Bronchial epithelial cell (primary cell): ENCODE data around the gene PLXNA4. TPM values are rescaled to one million over a fixed set of nuclear protein-coding genes. Genes with fewer than 3 reads are reported as not detected.

Experiments
- DNase-seq: peaks from one replicate; pipeline ENCODE4 v3.0.0-alpha.2; 2010; ENCODE audit warnings: low read depth
- FAIRE-seq: peaks from 2 replicates; lab custom pipeline; 2011; peaks lifted over from hg19 to GRCh38; lab: Jason Lieb, UNC
- H3K27me3 ChIP-seq: 2 replicates; pipeline ENCODE4 v1.5.1; 2011; ENCODE audit warnings: low read length; ENCODE audit not compliant: control insufficient read depth, insufficient read depth
- H3K36me3 ChIP-seq: 2 replicates; pipeline ENCODE4 v1.5.1; 2011; ENCODE audit warnings: low read length; ENCODE audit not compliant: control insufficient read depth, insufficient read depth
- H3K4me3 ChIP-seq: 2 replicates; pipeline ENCODE4 v1.5.1; 2011; ENCODE audit warnings: mild to moderate bottlenecking, low read depth, low read length, control low read depth
- total RNA-seq: library from RNA; depleted of rRNA; stranded (reverse); fragments of >200 nt; gene quantifications from 2 replicates; pipeline ENCODE4 v1.2.1, GENCODE V29; 2014
- TF ChIP-seq, protein P1 (sequence below): IDR thresholded peaks from 2 replicates; pipeline ENCODE4 v1.5.1; 2011; ENCODE audit warnings: mild to moderate bottlenecking, moderate library complexity, low read length, control low read depth, inconsistent platforms; ENCODE audit not compliant: insufficient read depth, severe bottlenecking

PLXNA4 gene
- total RNA-seq, 1 donor from 2014 or later, result under 0.01 TPM

DNA sequence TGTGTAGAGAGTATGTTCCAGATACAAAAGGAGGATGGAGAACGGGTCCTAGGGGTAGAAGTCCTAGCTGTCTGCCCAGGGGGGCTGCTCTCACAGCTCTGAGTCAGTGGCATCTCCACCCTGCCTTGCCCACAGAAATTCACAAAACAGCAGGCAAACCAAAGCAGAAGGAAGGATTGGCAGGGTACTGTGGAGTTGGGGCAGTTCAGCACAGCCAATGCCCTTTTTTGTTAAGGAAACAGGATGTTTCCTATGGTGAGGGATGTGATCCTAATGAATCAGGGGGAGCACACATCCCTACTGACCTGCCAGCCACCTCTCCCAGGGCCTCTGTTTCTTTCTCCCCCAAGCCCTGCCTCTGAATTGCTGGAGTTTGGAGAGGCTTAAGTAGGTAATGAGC is 457.6 kb downstream of the PLXNA4 start:
- Histone ChIP-seq H3K4me3 (no peak overlapping the region), H3K27me3 (no peaks in the 10 kb centered on the region), H3K36me3 (no peaks in the 10 kb centered on the region)
- TF ChIP-seq, protein P1, sequence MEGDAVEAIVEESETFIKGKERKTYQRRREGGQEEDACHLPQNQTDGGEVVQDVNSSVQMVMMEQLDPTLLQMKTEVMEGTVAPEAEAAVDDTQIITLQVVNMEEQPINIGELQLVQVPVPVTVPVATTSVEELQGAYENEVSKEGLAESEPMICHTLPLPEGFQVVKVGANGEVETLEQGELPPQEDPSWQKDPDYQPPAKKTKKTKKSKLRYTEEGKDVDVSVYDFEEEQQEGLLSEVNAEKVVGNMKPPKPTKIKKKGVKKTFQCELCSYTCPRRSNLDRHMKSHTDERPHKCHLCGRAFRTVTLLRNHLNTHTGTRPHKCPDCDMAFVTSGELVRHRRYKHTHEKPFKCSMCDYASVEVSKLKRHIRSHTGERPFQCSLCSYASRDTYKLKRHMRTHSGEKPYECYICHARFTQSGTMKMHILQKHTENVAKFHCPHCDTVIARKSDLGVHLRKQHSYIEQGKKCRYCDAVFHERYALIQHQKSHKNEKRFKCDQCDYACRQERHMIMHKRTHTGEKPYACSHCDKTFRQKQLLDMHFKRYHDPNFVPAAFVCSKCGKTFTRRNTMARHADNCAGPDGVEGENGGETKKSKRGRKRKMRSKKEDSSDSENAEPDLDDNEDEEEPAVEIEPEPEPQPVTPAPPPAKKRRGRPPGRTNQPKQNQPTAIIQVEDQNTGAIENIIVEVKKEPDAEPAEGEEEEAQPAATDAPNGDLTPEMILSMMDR, result no peak
- DNase-seq (no peak), FAIRE-seq (no peak)

DNA sequence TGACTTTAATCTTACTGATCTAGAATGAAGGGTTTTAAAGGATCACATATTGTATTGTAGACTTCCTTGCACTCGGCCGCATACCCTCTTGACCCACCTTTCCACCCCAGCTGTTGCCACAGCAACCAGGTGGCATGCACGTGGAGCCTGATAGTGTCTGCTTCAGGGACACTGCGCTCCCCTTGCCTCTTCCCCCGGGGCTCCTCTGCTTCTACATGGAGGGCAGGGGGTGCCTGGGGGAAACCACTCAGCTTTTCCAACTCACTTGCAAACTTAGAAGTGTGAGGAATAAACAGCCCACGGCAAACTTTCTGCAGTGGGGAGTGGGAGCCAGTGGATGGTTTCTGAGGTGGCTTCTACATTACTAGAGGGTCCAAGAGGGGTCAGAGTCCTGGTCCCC is 458.6 kb downstream of the PLXNA4 start:
- Histone ChIP-seq H3K27me3 (no peaks in the 10 kb centered on the region), H3K36me3 (no peaks in the 10 kb centered on the region), H3K4me3 (no peak overlapping the region)
- FAIRE-seq (no peak), DNase-seq (no peak)
- TF ChIP-seq, protein P1, result no peak

DNA sequence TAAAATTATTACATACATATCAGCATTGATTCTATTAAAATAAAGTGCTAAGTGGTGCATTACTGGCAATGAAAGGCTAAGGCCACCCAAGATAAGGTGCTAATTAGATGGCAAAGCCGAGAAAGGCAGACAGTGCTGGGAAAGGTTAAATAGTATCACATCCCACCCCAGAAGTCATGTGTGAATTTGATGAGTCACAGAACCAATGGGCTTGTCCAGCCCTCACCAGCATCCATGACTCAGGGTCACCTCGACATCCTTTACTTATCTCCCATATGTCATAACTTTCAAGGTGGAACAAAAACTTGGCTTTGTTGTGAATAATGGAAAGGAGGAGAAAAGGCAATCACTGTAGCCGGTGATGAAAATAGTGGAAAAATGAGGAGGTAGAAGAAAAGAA is 459.1 kb downstream of the PLXNA4 start:
- H3K36me3 ChIP-seq, result no peaks in the 10 kb centered on the region

DNA sequence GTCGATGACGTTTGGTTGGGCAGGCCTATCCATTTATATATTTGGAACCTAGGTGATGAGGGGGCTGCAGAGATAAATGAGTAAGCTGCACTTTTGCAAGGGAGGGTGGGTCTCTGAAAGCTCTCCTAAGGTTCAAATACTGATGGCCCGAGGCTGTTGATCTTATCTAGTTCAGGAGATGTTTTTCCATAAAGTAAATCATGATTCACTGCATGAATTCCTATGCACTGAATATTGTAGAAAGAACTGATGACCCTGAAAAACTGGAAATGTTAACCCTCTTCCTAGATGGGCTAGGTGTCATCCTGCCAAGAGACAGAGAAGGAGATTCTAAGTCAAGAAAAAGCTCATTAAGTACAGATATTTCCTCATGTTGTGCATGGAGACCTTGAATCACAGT is 459.9 kb downstream of the PLXNA4 start:
- FAIRE-seq (no peak), DNase-seq (peak; percentile 90)
- Histone ChIP-seq H3K27me3 (no peaks in the 10 kb centered on the region), H3K4me3 (no peak overlapping the region), H3K36me3 (no peaks in the 10 kb centered on the region)
- TF ChIP-seq, protein P1, result no peak

More for the DNA sequence above, 459.1 kb downstream of the PLXNA4 start:
- peak; percentile 87 for DNase-seq
- no peaks in the 10 kb centered on the region for H3K27me3 ChIP-seq
- TF ChIP-seq, protein P1, result no peak
- no peak overlapping the region for H3K4me3 ChIP-seq
- no peak for FAIRE-seq

DNA sequence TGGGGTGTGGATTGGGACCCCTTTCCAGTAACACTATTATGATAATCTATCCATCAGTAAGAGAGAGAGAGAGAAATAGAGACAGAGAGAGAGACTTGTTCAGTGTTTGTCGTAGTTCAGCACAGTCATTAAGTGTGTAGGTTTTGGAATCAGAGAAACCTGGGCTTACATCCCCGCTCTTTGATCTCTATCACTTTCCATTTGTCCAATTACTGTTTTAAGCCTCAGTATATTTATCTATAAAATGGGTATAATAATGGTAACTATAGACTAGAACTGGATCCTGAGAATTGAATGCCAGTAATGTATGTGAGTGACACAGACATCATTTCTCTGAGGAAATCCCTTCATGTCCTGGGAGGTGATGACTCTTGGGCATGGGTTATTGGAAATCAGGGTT is 460.5 kb downstream of the PLXNA4 start:
- DNase-seq (no peak), FAIRE-seq (no peak)
- Histone ChIP-seq H3K4me3 (no peak overlapping the region), H3K36me3 (no peaks in the 10 kb centered on the region), H3K27me3 (no peaks in the 10 kb centered on the region)
- TF ChIP-seq, protein P1, result no peak

DNA sequence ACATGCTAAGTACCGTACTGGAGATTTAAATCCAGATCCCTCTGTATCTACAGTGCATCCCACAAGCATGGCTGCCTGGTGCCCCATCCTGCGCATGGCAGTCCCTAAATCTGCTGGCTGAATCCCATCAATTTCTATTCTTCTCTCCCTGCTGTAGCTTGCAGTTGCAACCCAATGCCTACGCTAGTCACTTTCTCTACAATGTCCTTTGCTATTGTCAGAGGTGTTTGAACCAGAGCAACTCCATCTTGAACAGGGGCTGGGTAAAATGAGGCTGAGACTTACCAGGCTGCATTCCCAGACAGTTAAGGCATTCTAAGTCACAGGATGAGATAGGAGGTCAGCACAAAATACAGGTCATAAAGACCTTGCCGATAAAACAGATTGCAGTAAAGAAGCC is 461.2 kb downstream of the PLXNA4 start:
- TF ChIP-seq, protein P1, result no peak
- no peaks in the 10 kb centered on the region for H3K27me3 ChIP-seq
- H3K4me3 ChIP-seq, result no peak overlapping the region
- no peak for DNase-seq
- no peaks in the 10 kb centered on the region for H3K36me3 ChIP-seq
- FAIRE-seq, result no peak
